HG03045 (cell line): ENCODE data around the gene ZNF385B.
"Not testable (repeated sequence)": the region's sequence is repeated elsewhere in the genome, so short reads cannot be mapped to it uniquely, and the experiment has no call there.

Source experiments
- ATAC-seq: cut with Tn5 transposase; IDR thresholded peaks from one replicate; pipeline ENCODE4 v1.9.1; 2021; ENCODE audit warnings: mild to moderate bottlenecking, moderate library complexity; ENCODE audit not compliant: unreplicated experiment

The ZNF385B gene

GRCh38 chr2:179804206-179804605 is 57.2 kb downstream of the ZNF385B start:
- no peak for ATAC-seq

- ATAC-seq = no peak
Measured at GRCh38 chr2:179802051-179802882, 59.1 kb downstream of the ZNF385B start.

DNA sequence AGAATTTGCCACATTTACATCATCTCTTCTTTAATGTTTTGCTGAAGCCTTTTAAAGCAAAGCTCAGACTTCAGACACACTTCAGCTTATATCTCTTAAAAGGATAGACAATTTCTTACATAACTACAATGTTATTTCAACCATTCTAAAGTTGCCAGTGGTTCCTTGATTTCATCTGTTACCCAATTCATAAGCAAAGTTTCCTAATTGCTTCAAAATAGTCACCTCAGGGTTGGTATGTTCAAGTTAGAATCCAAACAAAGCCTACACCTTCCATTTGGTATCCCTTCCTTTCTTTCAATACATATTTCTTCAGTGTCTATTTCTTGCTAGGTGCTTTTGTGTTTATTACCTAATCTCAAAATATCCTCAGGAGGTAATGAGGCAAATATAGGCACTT is 60.6 kb downstream of the ZNF385B start:
- ATAC-seq = no peak

GRCh38 chr2:179796213-179797007 is 65.0 kb downstream of the ZNF385B start:
- ATAC-seq = no peak

DNA sequence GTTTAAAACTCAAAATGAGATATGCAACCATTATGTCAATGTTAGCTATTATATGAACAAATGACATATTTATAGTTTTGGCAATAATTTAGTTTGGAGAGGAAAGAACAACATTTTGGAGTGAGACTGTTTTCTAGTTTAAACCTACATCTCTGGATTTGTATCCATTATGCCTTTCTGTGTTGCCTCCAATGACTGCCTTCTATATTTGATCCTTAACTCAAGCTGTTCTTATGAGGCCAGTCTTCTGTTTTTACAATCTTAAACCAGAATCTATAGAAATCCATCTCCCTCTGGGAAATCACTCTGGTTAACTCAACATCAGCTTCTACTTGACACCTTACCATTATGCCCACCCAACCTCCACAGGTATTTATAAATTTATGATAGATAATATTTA is 67.5 kb downstream of the ZNF385B start:
- no peak for ATAC-seq

- no peak for ATAC-seq
Measured at GRCh38 chr2:179793238-179793637, 68.2 kb downstream of the ZNF385B start.

DNA sequence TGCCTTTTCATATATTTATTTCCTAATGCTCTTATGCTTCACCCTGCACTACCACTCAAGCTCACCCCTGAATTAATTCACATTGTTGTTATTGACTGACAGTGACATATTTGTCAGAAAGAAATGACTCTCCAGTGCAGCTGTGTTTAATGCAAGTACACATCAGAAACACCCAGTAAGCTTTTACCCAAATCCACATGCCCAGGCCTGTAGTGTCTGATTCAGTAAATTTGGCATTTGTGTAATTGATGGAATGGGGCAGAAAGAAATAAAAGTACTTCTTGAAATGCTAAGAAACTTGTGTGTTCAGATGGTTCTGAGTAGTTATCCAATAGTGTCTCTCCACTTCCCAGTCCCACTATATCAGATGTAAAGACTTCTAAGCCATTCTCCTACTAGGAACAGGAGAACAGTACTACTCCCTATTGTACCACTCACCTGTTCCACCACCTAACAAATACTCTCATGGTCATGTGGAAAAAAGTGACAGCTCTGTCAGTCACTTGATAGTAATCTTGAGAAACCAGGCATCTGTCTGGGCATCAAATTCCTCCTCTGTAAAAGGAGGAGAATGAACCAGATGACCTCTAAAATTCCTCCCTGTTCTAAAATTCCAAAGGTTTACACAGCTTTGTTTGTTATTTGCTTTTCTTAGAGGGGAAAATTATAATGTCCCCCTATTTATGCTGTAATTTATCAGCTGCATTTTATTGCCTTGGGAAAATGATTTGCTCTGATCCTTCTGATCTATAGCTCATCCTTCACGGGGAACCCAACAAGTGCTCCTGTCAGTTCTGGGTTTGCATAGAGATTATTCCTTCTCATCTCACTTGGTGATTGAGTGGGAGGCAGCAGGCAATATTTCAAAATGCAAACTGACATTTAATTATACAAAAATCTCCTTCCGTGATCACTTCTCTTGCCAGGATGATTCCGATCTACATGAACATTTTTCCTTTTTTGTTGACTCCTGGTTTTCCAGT is 70.9 kb downstream of the ZNF385B start:
- no peak for ATAC-seq

DNA sequence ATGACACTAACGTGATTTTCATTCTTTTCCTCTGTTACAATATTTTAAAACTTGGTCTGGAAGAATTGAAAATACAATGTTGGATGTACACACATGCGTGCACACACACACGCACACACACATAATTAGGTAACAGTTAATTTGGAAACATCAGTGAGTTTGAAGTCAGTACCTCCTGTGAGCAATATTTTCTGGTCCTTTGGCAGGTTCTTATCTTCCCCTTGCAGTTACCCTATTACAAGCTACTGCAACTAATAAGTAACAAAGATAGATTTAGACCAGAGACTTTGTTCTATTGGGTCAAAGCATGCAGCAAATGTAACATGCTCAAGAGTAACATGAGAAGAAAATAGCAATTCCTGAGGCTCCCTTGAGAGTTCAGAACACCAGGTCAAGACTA is 73.3 kb downstream of the ZNF385B start:
- no peak for ATAC-seq

GRCh38 chr2:179787601-179788000 is 73.8 kb downstream of the ZNF385B start:
- no peak for ATAC-seq

DNA sequence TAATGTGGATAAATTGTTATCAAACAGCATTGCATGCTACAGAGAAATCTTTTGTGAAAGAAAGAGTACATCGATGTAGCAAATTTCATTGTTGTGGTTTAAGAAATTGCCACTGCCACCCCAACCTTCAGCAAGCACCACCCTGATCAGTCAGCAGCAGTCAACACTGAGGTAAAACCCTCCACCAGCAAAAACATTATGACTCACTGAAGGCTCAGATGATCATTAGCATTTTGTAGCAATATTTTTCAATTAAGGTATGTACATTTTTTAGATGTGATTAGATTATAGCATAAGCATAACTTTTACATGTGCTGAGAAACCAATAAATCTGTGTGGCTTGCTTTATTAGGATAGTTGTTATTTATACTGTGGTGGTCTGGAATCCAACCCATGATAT is 75.5 kb downstream of the ZNF385B start:
- ATAC-seq = no peak

DNA sequence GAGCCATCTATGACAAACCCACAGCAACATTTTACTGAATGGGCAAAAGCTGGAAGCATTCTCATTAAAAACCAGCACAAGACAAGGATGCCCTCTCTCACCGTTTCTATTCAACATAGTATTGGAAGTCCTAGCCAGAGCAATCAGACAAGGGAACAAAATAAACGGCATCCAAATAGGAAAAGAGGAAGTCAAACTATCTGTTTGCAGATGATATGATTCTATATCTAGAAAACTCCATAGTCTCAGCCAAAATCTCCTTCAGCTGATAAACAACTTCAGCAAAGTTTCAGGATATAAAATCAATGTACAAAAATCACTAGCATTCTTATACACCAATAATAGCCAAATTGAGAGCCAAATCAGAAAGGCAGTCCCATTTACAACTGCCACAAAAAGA is 79.1 kb downstream of the ZNF385B start:
- not testable (repeated sequence) for ATAC-seq

- no peak for ATAC-seq
Measured at GRCh38 chr2:179773986-179774385, 87.4 kb downstream of the ZNF385B start.

GRCh38 chr2:179772346-179772745 is 89.1 kb downstream of the ZNF385B start:
- no peak for ATAC-seq

GRCh38 chr2:179771791-179772190 is 89.6 kb downstream of the ZNF385B start:
- no peak for ATAC-seq

GRCh38 chr2:179770029-179770428 is 91.4 kb downstream of the ZNF385B start:
- ATAC-seq = no peak

DNA sequence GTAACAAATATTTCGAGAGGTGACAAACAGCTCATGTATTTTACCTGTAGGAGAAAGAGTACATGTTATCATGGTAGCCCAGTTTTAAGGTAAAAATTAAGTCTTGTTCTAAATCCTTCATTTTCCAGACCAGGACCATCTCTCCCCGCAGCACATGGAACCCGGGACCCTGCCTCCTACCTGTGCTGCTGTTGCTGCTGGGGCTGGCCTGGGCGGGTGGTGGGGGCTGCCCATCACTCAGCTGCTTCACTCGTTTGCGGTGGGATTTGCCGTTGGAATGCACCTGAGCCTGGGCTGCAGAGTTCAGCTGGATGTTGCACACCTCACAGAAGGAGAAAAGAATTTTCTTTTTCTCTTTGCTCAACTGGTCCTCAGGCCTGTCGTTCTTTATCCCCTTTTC is 92.1 kb downstream of the ZNF385B start:
- no peak for ATAC-seq

GRCh38 chr2:179768765-179769164 is 92.6 kb downstream of the ZNF385B start:
- no peak for ATAC-seq

DNA sequence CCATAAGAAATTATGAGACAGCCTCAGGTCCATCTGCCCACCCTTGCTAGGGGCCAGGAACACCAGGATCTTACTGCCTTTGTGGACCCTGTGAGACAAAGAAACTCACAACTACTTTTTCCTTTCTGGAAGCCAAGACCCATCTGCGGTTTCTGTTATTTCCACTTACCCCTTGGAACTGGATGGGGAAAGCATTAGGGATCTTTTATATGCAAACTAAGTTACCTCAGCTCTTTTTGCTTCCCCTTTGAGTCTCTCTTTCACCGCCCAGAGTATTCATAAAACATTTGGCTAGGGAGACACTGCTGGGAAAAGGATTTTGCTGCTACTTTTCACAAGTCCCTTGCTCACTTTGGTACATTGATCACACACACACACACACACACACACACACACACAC is 95.7 kb downstream of the ZNF385B start:
- ATAC-seq = no peak

DNA sequence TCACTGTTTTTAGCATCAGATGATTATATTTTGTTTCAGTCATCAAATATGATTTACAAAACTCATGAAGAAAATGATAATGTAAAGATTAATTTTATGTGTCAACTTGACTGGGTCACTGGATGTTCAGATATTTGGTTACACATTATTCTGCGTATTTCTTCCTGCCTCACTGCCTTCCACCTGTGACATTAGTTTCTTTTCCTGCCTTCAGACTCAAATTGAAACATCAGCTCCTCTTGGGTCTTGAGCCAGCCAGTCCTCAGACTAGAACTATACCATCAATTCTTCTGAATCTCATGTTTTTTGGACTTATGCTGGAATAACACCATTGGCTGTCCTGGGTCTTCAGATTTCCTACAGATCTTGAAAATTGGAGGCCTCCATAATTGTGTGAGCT is 96.7 kb downstream of the ZNF385B start:
- ATAC-seq = no peak

GRCh38 chr2:179758636-179759035 is 102.8 kb downstream of the ZNF385B start:
- ATAC-seq = no peak
